ENCODE data around the gene EPB41L4A.

GRCh38 chr5:112415552-112415951, 3.5 kb downstream of the EPB41L4A start:
- TF ChIP-seq ZNF658 (tag by site-specific recombination; IDR thresholded peaks at IDR 0.05), result no peak
- no peak for TF ChIP-seq REST (tag by site-specific recombination; IDR thresholded peaks at IDR 0.05)

Data from HEK293 (cell line).